Left ventricle myocardium inferior (tissue), 1 donor: ENCODE results near the gene AKAP13. TPM values are rescaled to one million over a fixed set of nuclear protein-coding genes. Genes with fewer than 3 reads are reported as not detected.

Experiments
- DNase-seq: peaks from one replicate; pipeline ENCODE4 v3.0.0-alpha.2; 2020
- H3K27ac ChIP-seq: fragments of 200-600 bp; replicated peaks from 2 replicates; pipeline ENCODE4 v1.8.0; 2021
- H3K27me3 ChIP-seq: fragments of 200-600 bp; 2 replicates; pipeline ENCODE4 v1.8.0; 2021; ENCODE audit warnings: low read depth
- H3K36me3 ChIP-seq: fragments of 200-600 bp; 2 replicates; pipeline ENCODE4 v1.8.0; 2021
- H3K4me1 ChIP-seq: fragments of 200-600 bp; 2 replicates; pipeline ENCODE4 v1.8.0; 2021
- H3K4me3 ChIP-seq: fragments of 200-600 bp; 2 replicates; pipeline ENCODE4 v1.8.0; 2021; ENCODE audit warnings: mild to moderate bottlenecking, moderate library complexity
- H3K9me3 ChIP-seq: fragments of 200-600 bp; replicated peaks from 2 replicates; pipeline ENCODE4 v1.8.0; 2021
- intact Hi-C: fragments of 100-400 bp; cut with micrococcal nuclease; formaldehyde crosslinking; loops from one replicate; pipeline ENCODE4 v1.11.0; 2022
- total RNA-seq: library from RNA; stranded (reverse); fragmentation: NEBNext Ultra II Directional; extraction: Animal tissue kit (Norgen Biotek cat#: 25700); gene quantifications from one replicate; pipeline ENCODE4 v1.2.1, GENCODE V29; 2021
- TF ChIP-seq, protein P1 (sequence below): fragments of 200-600 bp; IDR thresholded peaks from 2 replicates; pipeline ENCODE4 v1.8.0; 2021; ENCODE audit warnings: antibody characterized with exemption, mild to moderate bottlenecking, borderline replicate concordance
- donor health status: DM: no; HTN: yes; CAD: no; lungs with severe emphysema.

The AKAP13 gene
- total RNA-seq, 1 donor from 2014 or later = 331 TPM

DNA sequence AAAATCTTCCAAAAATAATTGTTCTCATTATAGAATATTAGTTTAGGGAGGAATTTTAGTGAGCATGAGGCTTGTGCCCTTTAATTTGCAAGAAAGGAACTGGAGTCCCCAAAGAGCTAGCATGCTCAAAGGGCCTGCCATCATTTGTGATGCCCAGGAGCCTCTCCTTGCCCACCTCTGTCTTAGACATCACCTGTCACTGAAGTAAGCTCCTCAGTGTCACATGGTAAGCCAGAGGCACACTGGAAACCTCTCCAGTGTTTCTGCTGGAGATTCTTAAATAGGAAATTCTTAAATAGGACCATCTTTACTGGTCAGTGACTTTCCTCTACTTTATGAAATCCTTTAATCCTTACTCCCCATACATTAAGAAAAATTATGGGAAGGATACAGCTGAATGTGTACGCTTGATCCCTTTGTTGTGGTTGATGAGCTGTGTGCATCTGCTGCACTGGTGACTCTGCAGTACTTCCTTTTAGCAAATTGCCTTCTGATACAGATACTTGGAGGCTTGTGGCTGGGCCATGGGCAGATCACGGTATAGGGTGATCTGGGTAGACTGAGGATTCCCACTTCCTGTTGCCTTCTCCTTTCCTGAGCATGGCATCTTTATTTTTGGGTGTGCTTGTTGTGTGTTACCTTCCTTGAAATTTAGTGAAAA, 216.9 kb downstream of the AKAP13 start:
- TF ChIP-seq, protein P1, sequence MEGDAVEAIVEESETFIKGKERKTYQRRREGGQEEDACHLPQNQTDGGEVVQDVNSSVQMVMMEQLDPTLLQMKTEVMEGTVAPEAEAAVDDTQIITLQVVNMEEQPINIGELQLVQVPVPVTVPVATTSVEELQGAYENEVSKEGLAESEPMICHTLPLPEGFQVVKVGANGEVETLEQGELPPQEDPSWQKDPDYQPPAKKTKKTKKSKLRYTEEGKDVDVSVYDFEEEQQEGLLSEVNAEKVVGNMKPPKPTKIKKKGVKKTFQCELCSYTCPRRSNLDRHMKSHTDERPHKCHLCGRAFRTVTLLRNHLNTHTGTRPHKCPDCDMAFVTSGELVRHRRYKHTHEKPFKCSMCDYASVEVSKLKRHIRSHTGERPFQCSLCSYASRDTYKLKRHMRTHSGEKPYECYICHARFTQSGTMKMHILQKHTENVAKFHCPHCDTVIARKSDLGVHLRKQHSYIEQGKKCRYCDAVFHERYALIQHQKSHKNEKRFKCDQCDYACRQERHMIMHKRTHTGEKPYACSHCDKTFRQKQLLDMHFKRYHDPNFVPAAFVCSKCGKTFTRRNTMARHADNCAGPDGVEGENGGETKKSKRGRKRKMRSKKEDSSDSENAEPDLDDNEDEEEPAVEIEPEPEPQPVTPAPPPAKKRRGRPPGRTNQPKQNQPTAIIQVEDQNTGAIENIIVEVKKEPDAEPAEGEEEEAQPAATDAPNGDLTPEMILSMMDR = no peak
- DNase-seq = no peak
- intact Hi-C loops = no loop called here
- no peak overlapping the region for H3K4me3 ChIP-seq
- H3K9me3 ChIP-seq = no peaks in the 10 kb centered on the region
- H3K27me3 ChIP-seq = no peaks in the 10 kb centered on the region
- H3K27ac ChIP-seq = peak overlapping the region; percentile 72
- peaks cover 5% of the 10 kb centered on the region for H3K36me3 ChIP-seq
- peaks cover 93% of the 10 kb centered on the region for H3K4me1 ChIP-seq

DNA sequence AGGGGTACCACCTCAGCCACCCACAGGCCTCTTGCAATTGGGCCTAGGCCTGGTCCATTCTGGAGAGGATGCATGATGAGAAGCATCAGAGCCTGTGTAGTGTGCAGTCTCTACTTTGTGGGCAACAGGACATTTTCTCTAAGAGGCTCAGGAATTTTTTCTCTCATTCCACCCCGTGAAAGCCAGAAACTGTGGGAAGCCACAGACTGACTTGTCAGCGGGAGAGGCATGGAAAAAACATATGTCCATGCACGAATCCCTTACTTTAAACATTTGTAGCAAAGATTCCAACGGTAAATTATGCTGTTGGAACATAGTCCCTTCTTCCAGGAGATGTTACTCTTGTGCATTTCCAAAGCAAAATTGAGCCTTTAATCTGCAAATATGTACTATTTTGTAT, 217.8 kb downstream of the AKAP13 start:
- Histone ChIP-seq H3K9me3 (no peaks in the 10 kb centered on the region), H3K4me1 (peaks cover 86% of the 10 kb centered on the region), H3K27ac (peak overlapping the region; percentile 72), H3K4me3 (no peak overlapping the region), H3K36me3 (peaks cover 11% of the 10 kb centered on the region), H3K27me3 (no peaks in the 10 kb centered on the region)
- TF ChIP-seq, protein P1 = no peak
- intact Hi-C loops = no loop called here
- no peak for DNase-seq

DNA sequence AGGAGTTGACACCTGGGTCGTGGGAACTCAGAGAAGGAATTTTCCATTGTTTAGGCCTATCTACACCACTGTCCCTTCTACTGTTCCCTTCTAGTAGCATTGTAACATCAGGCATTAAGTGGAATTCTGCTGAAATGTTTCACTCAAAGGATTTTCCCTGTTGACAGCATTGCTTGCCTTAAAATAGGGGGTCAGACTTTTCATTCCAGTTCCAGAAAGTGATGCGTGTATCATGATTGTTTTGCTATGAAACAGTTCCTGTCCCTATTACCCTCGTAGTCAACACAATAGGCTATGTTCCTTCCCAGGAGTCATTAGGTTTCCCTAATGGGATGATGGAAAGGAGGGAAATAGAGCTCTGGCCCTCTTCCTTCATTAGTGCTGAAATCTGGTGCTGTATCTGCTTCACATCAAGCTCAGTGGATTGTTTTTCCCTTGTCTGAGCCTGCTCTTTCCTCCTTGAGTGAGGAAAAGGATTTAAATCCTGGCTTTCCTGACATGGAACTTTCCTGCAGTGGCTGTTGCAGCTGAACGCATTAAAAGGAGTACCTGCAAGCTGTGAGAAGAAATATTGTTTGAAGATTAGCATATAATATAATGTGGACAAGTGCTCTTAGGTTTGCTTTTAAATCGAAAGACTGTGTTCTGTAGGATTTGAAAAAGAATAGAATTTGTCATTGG, 218.5 kb downstream of the AKAP13 start:
- TF ChIP-seq, protein P1 = no peak
- intact Hi-C loops = no loop called here
- H3K4me1 ChIP-seq = peaks cover 85% of the 10 kb centered on the region
- H3K36me3 ChIP-seq = peaks cover 18% of the 10 kb centered on the region
- H3K4me3 ChIP-seq = no peak overlapping the region
- DNase-seq = no peak
- no peaks in the 10 kb centered on the region for H3K27me3 ChIP-seq
- H3K27ac ChIP-seq = peak overlapping the region; percentile 72
- no peaks in the 10 kb centered on the region for H3K9me3 ChIP-seq

DNA sequence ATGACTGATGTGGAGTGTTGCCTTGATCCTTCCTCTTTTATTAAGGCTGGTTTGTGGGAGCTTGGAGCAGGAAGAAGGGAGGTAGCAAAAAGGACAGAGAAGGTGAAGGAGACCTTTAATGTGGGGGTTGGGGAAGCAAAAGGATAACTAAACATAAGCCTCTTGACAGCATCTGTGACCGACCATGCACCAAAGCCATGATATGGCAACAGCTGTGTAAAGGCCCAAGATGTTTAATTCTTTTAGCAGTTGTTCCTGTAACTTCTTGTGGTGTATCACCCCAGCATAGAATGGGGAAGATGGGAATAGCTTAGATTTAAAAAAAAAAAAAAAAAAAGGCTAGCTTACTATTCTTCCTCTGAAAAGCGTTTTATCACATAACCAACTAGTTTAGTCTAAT, 219.6 kb downstream of the AKAP13 start:
- peaks cover 20% of the 10 kb centered on the region for H3K36me3 ChIP-seq
- H3K9me3 ChIP-seq = no peaks in the 10 kb centered on the region
- peak overlapping the region; percentile 72 for H3K27ac ChIP-seq
- no peaks in the 10 kb centered on the region for H3K27me3 ChIP-seq
- TF ChIP-seq, protein P1 = no peak
- no peak overlapping the region for H3K4me3 ChIP-seq
- no peak for DNase-seq
- intact Hi-C loops = no loop called here
- H3K4me1 ChIP-seq = peaks cover 73% of the 10 kb centered on the region

DNA sequence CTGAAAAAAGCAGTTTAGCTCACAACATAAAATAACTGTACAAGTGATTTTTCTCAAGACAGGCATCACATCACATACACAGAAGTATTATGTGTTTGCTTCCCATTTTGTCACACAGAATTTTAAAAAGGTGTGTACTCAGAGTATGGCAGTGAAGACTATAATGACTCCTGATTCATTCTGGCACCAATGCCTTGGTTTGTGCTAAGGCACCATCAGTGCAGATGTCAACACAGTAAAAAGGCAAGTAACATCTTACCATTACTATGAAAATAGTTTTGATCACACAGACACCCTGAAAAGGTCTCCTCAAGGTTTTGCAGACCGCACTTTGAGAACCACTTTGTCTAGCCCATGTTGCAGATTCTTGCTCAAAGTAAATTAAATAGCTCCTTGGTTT, 222.8 kb downstream of the AKAP13 start:
- no peaks in the 10 kb centered on the region for H3K9me3 ChIP-seq
- intact Hi-C loops = no loop called here
- H3K36me3 ChIP-seq = peaks cover 15% of the 10 kb centered on the region
- TF ChIP-seq, protein P1 = no peak
- H3K27ac ChIP-seq = no peak overlapping the region
- peaks cover 63% of the 10 kb centered on the region for H3K4me1 ChIP-seq
- no peaks in the 10 kb centered on the region for H3K27me3 ChIP-seq
- H3K4me3 ChIP-seq = no peak overlapping the region
- no peak for DNase-seq
